ENCODE measurements around the gene RIPK3. TPM values are rescaled to one million over a fixed set of nuclear protein-coding genes. Genes with fewer than 3 reads are reported as not detected.

Gene RIPK3
- total RNA-seq, 1 donor from 2014 or later, result 0.95 TPM

DNA sequence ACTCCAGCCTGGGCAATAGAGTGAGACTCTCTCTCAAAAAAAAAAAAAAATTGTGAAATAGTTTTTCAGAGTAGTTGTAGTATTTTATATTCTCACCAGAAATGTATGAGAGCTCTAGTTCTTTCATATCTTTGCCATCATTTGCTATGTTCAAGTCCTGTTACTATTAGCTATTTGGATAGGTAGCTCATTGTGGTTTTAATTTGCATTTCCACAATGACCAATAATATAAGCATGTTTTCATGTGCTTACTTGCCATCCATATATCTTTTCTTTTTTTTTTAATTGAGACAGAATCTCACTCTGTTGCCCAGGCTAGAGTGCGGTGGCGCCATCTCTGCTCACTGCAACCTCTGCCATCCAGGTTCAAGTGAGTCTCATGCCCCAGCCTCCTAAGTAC lies 8.4 kb upstream of the RIPK3 start:
- peaks cover 60% of the 10 kb centered on the region for H3K27me3 Mint-ChIP-seq (ENCODE audit: low read depth, unreplicated experiment)

DNA sequence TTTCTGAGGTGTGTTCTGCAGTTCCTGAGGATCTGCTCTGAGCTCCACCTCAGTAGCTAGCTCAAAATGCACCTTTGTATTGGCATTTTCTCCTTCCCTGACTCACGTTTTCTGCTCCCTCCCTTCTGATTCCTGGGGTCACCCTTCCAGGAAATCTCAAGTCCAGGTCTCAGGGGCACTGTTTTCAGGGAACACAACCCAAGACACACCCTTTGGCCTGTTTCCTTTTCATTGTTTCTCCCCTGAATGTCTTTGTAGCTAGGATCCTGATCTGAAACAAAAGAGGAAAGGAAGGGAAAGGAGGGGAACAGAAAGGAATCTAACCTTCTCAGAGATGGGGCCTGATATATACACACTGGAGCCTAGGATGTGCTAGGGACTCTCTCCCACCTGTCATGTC lies 7.3 kb upstream of the RIPK3 start:
- TF ChIP-seq EZH2 (IDR thresholded peaks at IDR 0.05; ENCODE audit: insufficient read depth, low read length), result no peak
- TF ChIP-seq, protein P1, sequence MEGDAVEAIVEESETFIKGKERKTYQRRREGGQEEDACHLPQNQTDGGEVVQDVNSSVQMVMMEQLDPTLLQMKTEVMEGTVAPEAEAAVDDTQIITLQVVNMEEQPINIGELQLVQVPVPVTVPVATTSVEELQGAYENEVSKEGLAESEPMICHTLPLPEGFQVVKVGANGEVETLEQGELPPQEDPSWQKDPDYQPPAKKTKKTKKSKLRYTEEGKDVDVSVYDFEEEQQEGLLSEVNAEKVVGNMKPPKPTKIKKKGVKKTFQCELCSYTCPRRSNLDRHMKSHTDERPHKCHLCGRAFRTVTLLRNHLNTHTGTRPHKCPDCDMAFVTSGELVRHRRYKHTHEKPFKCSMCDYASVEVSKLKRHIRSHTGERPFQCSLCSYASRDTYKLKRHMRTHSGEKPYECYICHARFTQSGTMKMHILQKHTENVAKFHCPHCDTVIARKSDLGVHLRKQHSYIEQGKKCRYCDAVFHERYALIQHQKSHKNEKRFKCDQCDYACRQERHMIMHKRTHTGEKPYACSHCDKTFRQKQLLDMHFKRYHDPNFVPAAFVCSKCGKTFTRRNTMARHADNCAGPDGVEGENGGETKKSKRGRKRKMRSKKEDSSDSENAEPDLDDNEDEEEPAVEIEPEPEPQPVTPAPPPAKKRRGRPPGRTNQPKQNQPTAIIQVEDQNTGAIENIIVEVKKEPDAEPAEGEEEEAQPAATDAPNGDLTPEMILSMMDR (IDR thresholded peaks at IDR 0.05; ENCODE audit: insufficient read depth, low read depth, low read length), result no peak

More for the DNA sequence above, 8.4 kb upstream of the RIPK3 start:
- DNase-seq (ENCODE audit: low read depth) (no peak), FAIRE-seq (no peak)
- H3K36me3 Mint-ChIP-seq (ENCODE audit: low read depth, unreplicated experiment), result no peaks in the 10 kb centered on the region
- H3K9ac ChIP-seq (ENCODE audit: low read length), result no peak overlapping the region
- H3K4me3 Mint-ChIP-seq (ENCODE audit: unreplicated experiment), result no peak overlapping the region
- no peaks in the 10 kb centered on the region for H3K4me1 ChIP-seq (ENCODE audit: insufficient read depth, low read length)
- no peaks in the 10 kb centered on the region for H3K79me2 ChIP-seq (ENCODE audit: insufficient read depth, low read length)
- H3K27ac ChIP-seq (ENCODE audit: low read depth, low read length), result no peak overlapping the region
- H3K4me3 ChIP-seq (ENCODE audit: insufficient read depth, low read depth, low read length), result no peak overlapping the region
- H3K9me3 ChIP-seq (ENCODE audit: insufficient read depth, low read depth, low read length), result no peaks in the 10 kb centered on the region
- H3K4me2 ChIP-seq (ENCODE audit: low read length), result no peak overlapping the region
- TF ChIP-seq, protein P1 (IDR thresholded peaks at IDR 0.05; ENCODE audit: insufficient read depth, low read depth, low read length), result no peak
- no peak for TF ChIP-seq EZH2 (IDR thresholded peaks at IDR 0.05; ENCODE audit: insufficient read depth, low read length)
- H3K36me3 ChIP-seq (ENCODE audit: insufficient read depth, low read length), result no peaks in the 10 kb centered on the region
- no peaks in the 10 kb centered on the region for H4K20me1 ChIP-seq (ENCODE audit: insufficient read depth, low read length)
- peaks cover 5% of the 10 kb centered on the region for H3K4me1 Mint-ChIP-seq (ENCODE audit: low read depth, unreplicated experiment)
- no peak overlapping the region for H2AFZ ChIP-seq (ENCODE audit: low read depth, low read length)
- H3K9me3 Mint-ChIP-seq (ENCODE audit: unreplicated experiment), result peaks cover 4% of the 10 kb centered on the region
- H3K27me3 ChIP-seq (ENCODE audit: insufficient read depth, low read length), result peaks cover 52% of the 10 kb centered on the region
- H3K27ac Mint-ChIP-seq (ENCODE audit: unreplicated experiment), result no peak overlapping the region

DNA sequence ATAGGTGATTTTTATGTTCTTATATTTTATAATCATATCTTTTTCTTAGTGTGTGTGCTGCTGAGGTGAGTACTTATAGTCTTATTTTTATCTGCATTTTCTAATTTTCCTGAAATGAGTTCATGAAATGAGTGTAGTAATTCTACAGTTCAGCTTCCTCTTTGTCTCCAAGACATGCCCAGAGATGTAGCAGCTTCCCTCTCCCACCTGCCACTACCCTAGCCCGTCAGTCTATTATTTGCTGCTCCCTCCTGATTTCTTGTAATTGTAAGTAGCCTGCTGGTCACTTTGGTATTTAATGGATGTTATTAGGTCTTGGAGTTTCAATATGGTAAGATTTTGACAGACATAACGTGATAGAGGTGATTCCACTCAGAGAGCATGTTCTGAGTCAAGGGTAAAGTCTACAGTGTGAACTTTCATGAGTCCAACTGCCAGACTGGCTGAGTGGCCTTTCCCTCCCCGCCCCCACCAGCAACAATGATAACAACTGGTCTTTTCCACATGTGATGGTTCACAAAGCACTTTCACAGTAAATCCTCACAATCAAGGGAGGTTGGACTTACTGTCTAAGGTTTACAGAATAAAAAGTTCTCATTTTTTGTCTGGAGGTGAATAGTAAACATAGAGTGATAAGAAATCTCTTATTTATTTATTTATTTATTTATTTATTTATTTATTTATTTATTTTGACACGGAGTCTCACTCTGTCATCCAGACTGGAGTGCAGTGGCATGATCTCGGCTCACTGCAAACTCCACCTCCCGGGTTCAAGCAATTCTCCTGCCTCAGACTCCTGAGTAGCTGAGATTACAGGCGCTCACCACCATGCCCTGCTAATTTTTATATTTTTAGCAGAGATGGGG lies 4.2 kb upstream of the RIPK3 start:
- peaks cover 49% of the 10 kb centered on the region for H3K27me3 Mint-ChIP-seq (ENCODE audit: low read depth, unreplicated experiment)
- no peak overlapping the region for H3K4me2 ChIP-seq (ENCODE audit: low read length)

More for the DNA sequence above, 7.3 kb upstream of the RIPK3 start:
- peaks cover 2% of the 10 kb centered on the region for H3K9me3 Mint-ChIP-seq (ENCODE audit: unreplicated experiment)
- Histone ChIP-seq H2AFZ (ENCODE audit: low read depth, low read length) (no peak overlapping the region), H4K20me1 (ENCODE audit: insufficient read depth, low read length) (no peaks in the 10 kb centered on the region), H3K27ac (ENCODE audit: low read depth, low read length) (no peak overlapping the region), H3K36me3 (ENCODE audit: insufficient read depth, low read length) (no peaks in the 10 kb centered on the region), H3K4me1 (ENCODE audit: insufficient read depth, low read length) (no peaks in the 10 kb centered on the region), H3K9me3 (ENCODE audit: insufficient read depth, low read depth, low read length) (no peaks in the 10 kb centered on the region), H3K4me2 (ENCODE audit: low read length) (no peak overlapping the region), H3K9ac (ENCODE audit: low read length) (no peak overlapping the region), H3K79me2 (ENCODE audit: insufficient read depth, low read length) (no peaks in the 10 kb centered on the region), H3K27me3 (ENCODE audit: insufficient read depth, low read length) (peaks cover 47% of the 10 kb centered on the region), H3K4me3 (ENCODE audit: insufficient read depth, low read depth, low read length) (no peak overlapping the region)
- H3K27ac Mint-ChIP-seq (ENCODE audit: unreplicated experiment), result no peak overlapping the region
- H3K4me1 Mint-ChIP-seq (ENCODE audit: low read depth, unreplicated experiment), result peaks cover 5% of the 10 kb centered on the region
- H3K27me3 Mint-ChIP-seq (ENCODE audit: low read depth, unreplicated experiment), result peaks cover 56% of the 10 kb centered on the region
- H3K36me3 Mint-ChIP-seq (ENCODE audit: low read depth, unreplicated experiment), result no peaks in the 10 kb centered on the region
- FAIRE-seq (no peak), DNase-seq (ENCODE audit: low read depth) (no peak)
- no peak overlapping the region for H3K4me3 Mint-ChIP-seq (ENCODE audit: unreplicated experiment)

More for the DNA sequence above, 4.2 kb upstream of the RIPK3 start:
- no peaks in the 10 kb centered on the region for H3K36me3 Mint-ChIP-seq (ENCODE audit: low read depth, unreplicated experiment)
- no peak overlapping the region for H3K27ac Mint-ChIP-seq (ENCODE audit: unreplicated experiment)
- TF ChIP-seq EZH2 (IDR thresholded peaks at IDR 0.05; ENCODE audit: insufficient read depth, low read length), result no peak
- TF ChIP-seq, protein P1 (IDR thresholded peaks at IDR 0.05; ENCODE audit: insufficient read depth, low read depth, low read length), result no peak
- no peaks in the 10 kb centered on the region for H4K20me1 ChIP-seq (ENCODE audit: insufficient read depth, low read length)
- DNase-seq (ENCODE audit: low read depth) (no peak), FAIRE-seq (no peak)
- H3K4me1 ChIP-seq (ENCODE audit: insufficient read depth, low read length), result no peaks in the 10 kb centered on the region
- H2AFZ ChIP-seq (ENCODE audit: low read depth, low read length), result no peak overlapping the region
- no peak overlapping the region for H3K4me3 ChIP-seq (ENCODE audit: insufficient read depth, low read depth, low read length)
- no peak overlapping the region for H3K4me3 Mint-ChIP-seq (ENCODE audit: unreplicated experiment)
- no peak overlapping the region for H3K27ac ChIP-seq (ENCODE audit: low read depth, low read length)
- H3K9me3 ChIP-seq (ENCODE audit: insufficient read depth, low read depth, low read length), result no peaks in the 10 kb centered on the region
- peaks cover 39% of the 10 kb centered on the region for H3K27me3 ChIP-seq (ENCODE audit: insufficient read depth, low read length)
- H3K9ac ChIP-seq (ENCODE audit: low read length), result no peak overlapping the region
- H3K4me1 Mint-ChIP-seq (ENCODE audit: low read depth, unreplicated experiment), result peaks cover 5% of the 10 kb centered on the region
- peaks cover 3% of the 10 kb centered on the region for H3K9me3 Mint-ChIP-seq (ENCODE audit: unreplicated experiment)
- H3K36me3 ChIP-seq (ENCODE audit: insufficient read depth, low read length), result no peaks in the 10 kb centered on the region
- H3K79me2 ChIP-seq (ENCODE audit: insufficient read depth, low read length), result no peaks in the 10 kb centered on the region

Measured in astrocyte (in vitro differentiated cells and primary cell).